GM12875 (cell line): ENCODE data around the gene NR3C1.

ENCODE experiments used
- H3K4me3 ChIP-seq: one replicate; pipeline ENCODE4 v1.5.1; 2011; ENCODE audit warnings: low read depth, low read length, control low read depth
- TF ChIP-seq, protein P1 (sequence below): IDR thresholded peaks from 2 replicates; pipeline ENCODE4 v1.5.1; 2011; ENCODE audit warnings: low read depth, mild to moderate bottlenecking, control low read depth, inconsistent platforms, low read length, moderate library complexity, borderline replicate concordance; ENCODE audit not compliant: insufficient read depth

Gene NR3C1

GRCh38 chr5:143412661-143413342 lies 9.3 kb upstream of the NR3C1 start:
- H3K4me3 ChIP-seq: no peak overlapping the region
- TF ChIP-seq, protein P1, sequence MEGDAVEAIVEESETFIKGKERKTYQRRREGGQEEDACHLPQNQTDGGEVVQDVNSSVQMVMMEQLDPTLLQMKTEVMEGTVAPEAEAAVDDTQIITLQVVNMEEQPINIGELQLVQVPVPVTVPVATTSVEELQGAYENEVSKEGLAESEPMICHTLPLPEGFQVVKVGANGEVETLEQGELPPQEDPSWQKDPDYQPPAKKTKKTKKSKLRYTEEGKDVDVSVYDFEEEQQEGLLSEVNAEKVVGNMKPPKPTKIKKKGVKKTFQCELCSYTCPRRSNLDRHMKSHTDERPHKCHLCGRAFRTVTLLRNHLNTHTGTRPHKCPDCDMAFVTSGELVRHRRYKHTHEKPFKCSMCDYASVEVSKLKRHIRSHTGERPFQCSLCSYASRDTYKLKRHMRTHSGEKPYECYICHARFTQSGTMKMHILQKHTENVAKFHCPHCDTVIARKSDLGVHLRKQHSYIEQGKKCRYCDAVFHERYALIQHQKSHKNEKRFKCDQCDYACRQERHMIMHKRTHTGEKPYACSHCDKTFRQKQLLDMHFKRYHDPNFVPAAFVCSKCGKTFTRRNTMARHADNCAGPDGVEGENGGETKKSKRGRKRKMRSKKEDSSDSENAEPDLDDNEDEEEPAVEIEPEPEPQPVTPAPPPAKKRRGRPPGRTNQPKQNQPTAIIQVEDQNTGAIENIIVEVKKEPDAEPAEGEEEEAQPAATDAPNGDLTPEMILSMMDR: no peak

GRCh38 chr5:143409926-143410325 lies 6.4 kb upstream of the NR3C1 start:
- TF ChIP-seq, protein P1: no peak

DNA sequence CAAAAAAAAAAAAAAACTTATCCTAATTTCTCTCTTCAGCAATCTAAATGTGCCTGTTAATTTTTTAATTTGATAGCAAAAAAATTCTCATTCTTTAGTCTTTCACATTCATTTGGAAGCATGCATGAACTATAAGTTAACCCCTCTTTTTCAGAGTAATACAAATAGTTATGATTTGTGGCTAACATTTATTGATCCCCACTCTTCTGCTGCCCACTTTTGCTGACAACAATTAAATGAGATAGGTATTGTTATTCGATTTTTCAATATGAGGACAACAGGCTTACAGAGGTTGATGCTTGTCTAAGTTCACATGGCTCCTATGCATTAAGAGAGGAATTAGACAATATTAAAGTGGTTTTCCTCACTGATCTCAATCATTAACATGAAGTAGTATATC lies 2.9 kb upstream of the NR3C1 start:
- TF ChIP-seq, protein P1: no peak

More at GRCh38 chr5:143409926-143410325, 6.4 kb upstream of the NR3C1 start:
- no peak overlapping the region for H3K4me3 ChIP-seq

DNA sequence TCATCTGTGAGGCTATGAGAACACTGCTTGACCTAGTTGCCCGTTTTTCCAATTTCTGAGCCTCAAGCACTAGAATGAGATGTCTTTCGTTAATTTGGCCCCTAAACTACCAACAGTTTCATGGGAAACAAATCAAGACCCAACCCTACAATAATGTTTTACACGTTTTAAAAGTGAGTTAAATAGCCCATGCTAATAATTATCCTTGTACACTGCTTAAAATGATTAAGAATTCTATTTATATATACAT lies 2.3 kb upstream of the NR3C1 start:
- TF ChIP-seq, protein P1: no peak
- peak overlapping the region; percentile 95 for H3K4me3 ChIP-seq

More for the DNA sequence above, 2.9 kb upstream of the NR3C1 start:
- H3K4me3 ChIP-seq: no peak overlapping the region

DNA sequence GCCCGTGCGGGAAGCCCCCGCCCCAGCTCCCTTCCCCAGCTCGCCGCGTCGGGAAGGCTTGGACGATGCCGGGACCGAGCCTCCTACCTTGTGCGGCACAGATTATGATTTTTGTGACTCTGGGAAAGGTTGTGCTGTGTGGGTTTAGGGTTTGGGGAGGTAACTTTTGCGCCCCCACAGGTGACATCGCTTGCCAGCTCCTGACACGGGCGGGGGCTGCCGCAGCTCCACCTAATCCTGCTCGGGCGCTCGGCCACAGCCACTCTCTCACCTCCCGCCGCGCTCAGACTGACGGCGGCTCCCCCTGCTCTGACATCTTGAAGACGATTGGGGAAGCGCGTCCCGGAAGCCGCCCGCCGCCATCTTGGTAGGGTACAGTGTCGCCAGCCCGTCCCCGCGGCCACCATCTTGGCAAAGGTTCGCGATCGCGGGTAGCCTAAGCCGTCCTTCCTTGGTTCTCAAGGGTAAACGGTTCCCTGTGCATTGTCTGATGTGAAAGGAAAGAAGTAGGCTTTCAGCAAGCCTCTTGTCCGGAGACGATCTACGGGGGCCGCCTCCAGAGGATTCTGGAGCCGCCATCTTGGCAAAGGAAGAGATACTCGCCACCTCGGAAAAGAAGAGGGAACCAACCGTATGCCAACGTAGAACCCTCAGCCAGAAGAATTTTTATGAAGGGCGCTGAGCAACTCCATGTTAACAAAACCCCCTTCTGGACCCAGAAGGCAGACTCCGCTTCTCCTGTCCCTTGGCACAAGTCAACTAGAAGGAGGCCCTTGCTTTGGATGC lies 1.8 kb upstream of the NR3C1 start:
- TF ChIP-seq, protein P1: peak; percentile 32; the same call in 1 of the 2 replicates
- H3K4me3 ChIP-seq: peak overlapping the region; percentile 95

DNA sequence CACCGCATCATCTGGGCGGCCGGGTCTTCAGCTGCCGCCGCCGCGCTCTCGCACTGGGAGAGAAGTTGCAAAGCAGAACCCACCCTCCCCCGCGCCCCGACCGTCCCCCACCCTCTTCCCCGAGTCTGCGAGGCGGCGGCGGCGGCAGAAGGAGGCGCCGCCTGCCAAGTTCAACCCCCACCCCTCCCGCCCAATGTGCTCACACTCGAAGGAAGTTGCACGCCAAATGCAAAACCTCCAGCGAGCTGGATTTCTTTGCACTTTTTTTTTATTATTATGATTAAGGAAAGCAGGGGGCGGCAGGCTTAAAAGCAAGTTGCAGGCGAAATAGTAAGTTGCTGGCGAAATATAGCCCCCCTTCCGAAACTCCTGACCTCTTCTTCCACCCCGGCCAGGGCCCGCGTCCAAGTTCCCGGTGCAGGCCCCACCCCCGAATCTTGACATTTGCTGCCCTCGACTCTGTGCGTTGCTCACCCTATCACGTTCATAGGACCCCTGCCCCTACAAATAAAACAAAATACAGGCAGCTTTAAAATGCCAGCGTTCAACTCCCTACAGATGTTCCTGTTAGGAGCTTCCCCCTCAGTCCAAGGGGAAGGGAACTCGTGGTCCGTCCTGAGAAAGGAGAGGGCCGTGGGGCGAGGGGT lies 1.1 kb upstream of the NR3C1 start:
- TF ChIP-seq, protein P1: no peak

GRCh38 chr5:143403334-143403592 lies 223 bp downstream of the NR3C1 start:
- TF ChIP-seq, protein P1: no peak
- H3K4me3 ChIP-seq: peak overlapping the region; percentile 95

More for the DNA sequence above, 1.1 kb upstream of the NR3C1 start:
- peak overlapping the region; percentile 95 for H3K4me3 ChIP-seq
